Activated T-cell treated with anti-CD3 and anti-CD28 coated beads for 1 hour (primary cell): Measurements from ENCODE around the gene ATXN7L1.
A peak's percentile ranks its signal among the peaks of the same experiment; 100 is the strongest.

ENCODE experiments used
- DNase-seq: peaks from one replicate; pipeline ENCODE4 v3.0.0-alpha.2; 2020; ENCODE audit warnings: low read depth

ATXN7L1 gene, protein sequence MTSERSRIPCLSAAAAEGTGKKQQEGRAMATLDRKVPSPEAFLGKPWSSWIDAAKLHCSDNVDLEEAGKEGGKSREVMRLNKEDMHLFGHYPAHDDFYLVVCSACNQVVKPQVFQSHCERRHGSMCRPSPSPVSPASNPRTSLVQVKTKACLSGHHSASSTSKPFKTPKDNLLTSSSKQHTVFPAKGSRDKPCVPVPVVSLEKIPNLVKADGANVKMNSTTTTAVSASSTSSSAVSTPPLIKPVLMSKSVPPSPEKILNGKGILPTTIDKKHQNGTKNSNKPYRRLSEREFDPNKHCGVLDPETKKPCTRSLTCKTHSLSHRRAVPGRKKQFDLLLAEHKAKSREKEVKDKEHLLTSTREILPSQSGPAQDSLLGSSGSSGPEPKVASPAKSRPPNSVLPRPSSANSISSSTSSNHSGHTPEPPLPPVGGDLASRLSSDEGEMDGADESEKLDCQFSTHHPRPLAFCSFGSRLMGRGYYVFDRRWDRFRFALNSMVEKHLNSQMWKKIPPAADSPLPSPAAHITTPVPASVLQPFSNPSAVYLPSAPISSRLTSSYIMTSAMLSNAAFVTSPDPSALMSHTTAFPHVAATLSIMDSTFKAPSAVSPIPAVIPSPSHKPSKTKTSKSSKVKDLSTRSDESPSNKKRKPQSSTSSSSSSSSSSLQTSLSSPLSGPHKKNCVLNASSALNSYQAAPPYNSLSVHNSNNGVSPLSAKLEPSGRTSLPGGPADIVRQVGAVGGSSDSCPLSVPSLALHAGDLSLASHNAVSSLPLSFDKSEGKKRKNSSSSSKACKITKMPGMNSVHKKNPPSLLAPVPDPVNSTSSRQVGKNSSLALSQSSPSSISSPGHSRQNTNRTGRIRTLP

DNA sequence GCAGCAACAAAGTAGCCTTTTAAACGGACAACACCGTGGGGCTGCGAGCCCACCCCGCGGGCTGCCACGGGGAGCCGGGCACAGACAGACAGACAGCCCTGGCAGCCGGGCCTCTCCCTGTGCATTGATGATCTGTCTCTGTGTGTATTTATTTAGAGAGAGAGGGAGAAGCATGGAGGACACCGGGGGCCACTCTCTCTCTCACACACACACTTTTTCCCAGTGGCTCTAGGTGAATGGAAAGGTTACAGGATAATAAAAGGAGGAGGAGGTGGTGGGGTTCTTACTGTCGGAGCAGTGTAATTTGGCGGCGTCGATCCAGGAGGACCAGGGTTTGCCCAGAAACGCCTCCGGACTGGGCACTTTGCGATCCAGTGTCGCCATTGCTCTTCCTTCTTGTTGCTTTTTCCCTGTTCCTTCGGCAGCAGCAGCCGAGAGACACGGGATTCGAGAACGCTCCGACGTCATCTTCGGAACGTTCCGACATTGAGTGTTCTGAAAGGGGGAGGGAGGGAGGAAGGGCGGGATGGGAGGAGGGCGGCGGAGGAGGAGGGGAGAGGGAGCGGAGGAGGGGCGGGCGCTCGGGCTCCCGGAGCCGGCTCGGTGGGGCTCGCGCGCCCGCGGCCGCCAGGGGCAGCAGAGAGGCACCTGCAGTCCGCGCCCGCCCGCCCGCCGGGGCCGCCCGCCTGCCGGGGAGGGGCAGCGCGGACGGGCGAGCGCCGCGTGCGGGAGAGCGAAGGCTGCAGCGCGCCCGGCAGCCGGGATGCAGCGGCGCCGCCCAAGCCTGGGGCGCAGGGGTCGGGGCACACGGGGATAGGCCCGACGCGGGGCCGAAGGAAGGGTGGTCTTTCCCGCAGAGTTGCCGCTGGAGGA, at the start of gene ATXN7L1:
Gene ATXN7L1, minus strand, starts transcription at position 509 of the 873 bp plus-strand sequence. Its CDS starts 41 bp downstream, at position 468.
- DNase-seq, result peak; percentile 89

DNA sequence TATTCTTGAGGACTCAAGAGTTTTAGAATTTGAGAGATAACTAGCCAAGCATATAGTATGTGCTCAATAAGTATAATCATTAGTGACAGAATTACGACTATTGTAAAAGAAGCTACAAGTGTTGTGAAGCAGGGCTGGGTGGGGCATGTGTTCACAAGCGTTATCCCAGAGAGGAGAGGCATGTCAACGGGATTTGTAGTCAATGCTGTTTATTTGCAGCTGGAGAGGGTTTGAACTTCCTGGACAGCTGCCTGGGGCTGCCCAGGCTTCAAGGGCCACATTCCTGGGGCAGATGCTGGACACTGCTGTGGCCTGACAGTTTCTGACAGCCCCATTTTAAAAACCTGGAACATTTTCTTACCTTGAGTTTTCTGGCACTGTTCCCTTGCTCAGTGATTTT, 49.7 kb upstream of the ATXN7L1 start:
- no peak for DNase-seq

- DNase-seq, result no peak
Measured at GRCh38 chr7:105924945-105925344, 48.5 kb upstream of the ATXN7L1 start.

DNA sequence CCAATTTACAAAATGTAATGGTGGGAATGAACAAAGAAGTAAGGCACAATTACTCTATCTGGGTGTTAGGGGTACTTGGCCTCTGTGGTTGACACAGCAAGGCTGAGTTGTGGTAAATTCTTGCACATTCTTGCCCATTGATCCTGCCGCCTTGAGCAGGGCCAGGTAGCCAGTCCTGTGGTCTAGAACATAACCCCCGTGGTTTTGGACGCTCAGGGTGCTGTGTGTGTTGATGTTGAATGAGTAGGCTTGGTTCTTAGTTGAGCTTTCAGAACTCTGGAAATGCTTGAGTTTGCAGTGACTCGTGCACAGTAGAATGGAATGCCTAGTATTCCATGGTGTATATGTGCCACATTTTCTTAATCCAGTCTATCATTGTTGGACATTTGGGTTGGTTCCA, 44.4 kb upstream of the ATXN7L1 start:
- DNase-seq, result no peak

GRCh38 chr7:105917659-105918058, 41.3 kb upstream of the ATXN7L1 start:
- DNase-seq, result no peak

DNA sequence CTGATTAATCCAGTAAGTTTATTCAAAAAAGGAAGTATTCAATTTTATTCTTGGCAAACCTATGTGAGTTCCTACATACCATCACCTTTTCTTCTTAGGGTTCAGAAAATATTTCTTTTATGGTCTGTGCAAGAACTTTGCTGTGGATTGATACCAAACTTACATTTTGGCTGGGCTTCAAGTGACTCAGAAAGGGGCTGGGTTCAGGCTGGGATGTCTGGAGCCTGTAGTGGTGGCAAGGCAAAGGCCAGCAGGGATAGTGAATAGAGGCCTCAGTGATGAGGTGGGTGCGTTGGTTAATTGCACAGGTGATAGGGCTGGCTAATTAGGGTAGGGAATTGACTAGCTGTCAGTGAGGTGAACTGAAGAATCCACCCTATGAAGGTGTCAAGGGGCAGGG, 40.2 kb upstream of the ATXN7L1 start:
- no peak for DNase-seq

- DNase-seq, result no peak
Measured at GRCh38 chr7:105913947-105914346, 37.5 kb upstream of the ATXN7L1 start.

GRCh38 chr7:105911961-105912575, 35.7 kb upstream of the ATXN7L1 start:
- DNase-seq, result no peak

DNA sequence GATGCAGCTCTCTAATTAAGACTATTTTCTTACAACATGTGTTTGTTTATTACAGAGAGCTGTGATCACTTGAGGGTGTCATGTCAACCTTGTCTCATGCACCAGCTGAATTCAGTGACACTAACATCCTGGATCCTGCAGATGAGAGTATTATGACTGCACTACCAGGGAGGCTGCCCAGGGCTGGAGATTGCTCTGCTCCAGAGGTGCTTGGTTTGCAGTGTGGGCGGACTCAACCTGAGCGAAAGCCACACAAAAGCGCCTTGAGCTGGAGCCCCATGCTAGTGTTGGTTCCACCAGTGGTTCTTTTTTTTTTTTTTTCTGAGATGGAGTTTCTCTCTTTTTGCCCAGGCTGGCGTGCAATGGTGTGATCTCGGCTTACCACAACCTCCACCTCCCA, 33.8 kb upstream of the ATXN7L1 start:
- DNase-seq, result no peak

GRCh38 chr7:105909742-105910141, 33.3 kb upstream of the ATXN7L1 start:
- DNase-seq, result no peak

GRCh38 chr7:105907129-105907846, 30.9 kb upstream of the ATXN7L1 start:
- no peak for DNase-seq

DNA sequence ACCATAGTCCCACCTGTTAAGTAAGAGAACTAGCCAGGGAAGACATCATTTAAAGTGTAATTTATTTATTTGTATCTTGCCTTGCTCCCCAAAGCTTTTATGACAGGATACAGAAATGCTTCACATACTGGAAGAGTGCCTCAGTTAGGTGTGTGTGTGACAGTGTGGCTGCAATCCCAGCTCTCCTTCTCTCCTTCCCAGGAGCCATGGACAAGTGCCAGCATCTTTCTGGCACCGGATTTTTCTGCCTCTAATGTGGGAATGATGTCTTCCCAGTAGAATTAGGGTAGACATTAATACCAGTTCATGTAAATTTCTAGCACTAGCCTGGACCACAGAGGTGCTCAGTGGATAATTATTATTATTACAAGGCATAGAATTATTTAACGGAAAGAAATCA, 30.3 kb upstream of the ATXN7L1 start:
- DNase-seq, result no peak

- no peak for DNase-seq
Measured at GRCh38 chr7:105905910-105906568, 29.6 kb upstream of the ATXN7L1 start.

- no peak for DNase-seq
Measured at GRCh38 chr7:105905209-105905909, 29.0 kb upstream of the ATXN7L1 start.

DNA sequence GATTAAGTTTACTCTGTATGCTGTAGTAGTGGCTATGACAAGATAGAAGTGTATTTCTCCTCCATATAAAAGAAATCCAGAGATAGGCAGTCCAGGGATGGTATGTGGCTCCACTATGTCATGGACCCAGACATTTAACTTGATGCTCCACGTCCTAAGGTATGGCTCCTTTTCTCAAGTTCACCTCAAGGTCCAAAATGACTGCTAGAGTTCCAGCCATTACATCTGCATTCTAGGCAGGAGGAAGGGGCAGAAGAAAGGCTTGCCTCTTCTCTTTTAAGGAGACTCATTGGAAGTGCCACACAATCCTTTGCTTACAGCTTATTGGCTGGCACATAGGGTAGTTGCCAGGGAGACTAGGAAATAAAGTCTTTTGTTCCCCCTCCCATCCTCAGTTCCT, 27.7 kb upstream of the ATXN7L1 start:
- no peak for DNase-seq

- DNase-seq, result no peak
Measured at GRCh38 chr7:105902325-105902911, 26.0 kb upstream of the ATXN7L1 start.

- no peak for DNase-seq
Measured at GRCh38 chr7:105897999-105898398, 21.6 kb upstream of the ATXN7L1 start.

DNA sequence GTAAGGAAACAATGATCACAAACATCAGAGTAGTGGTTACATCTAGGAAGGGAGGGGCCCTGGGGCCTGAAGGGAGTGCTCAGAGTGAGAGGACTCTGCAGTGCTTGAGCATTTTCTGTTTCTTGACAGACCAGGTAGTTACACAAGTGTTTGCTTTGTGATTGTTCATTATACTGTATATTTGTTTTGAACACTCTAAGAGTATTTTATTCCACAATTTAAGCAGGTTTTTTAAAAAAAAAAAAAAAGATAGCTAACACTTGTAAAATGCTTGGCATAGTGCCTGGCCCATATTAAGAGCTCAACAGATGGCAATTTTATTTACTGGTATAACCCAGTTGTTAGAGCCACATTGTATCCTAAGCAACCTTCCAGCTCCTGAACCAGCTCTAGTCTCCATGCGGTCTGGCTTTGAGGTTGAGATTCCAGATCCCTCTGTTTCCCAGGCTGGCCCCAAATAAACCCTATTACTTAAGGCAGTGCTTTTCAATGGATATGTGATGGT, 20.1 kb upstream of the ATXN7L1 start:
- no peak for DNase-seq

DNA sequence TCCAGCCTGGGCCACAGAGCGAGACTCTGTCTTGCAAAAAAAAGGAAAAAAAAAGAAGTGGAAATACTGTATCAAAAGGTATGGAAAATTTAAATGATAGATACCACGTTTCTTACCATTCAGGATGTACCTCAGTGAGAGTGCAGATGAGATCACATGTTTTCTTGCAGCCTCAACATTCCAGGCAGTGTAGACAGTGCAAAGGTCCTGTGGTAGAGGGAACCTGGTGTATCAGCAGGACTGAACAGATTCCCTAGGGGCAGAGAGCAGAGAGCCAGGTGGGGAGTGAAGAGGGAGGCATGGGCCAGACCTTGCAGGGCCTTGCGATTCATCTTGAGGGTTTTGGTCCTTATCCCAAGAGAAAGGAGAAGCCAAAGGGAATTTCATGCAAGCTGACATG, 17.7 kb upstream of the ATXN7L1 start:
- DNase-seq, result no peak
